HT1080 (cell line): ENCODE measurements around the gene ZNF835. TPM values are rescaled to one million over a fixed set of nuclear protein-coding genes. Genes with fewer than 3 reads are reported as not detected.
"Not testable (repeated sequence)": the region's sequence is repeated elsewhere in the genome, so short reads cannot be mapped to it uniquely, and the experiment has no call there.

Experiments used
- DNase-seq: peaks from one replicate; pipeline ENCODE4 v3.0.0-alpha.2; 2015; ENCODE audit warnings: low read depth
- polyA plus RNA-seq, 2 experiments: library from polyadenylated mRNA; depleted of rRNA; stranded (reverse); fragments of >200 nt; gene quantifications; 2 replicates each; pipeline ENCODE4 v1.2.3, GENCODE V29; 2015
- total RNA-seq: library from RNA; depleted of rRNA; stranded (reverse); fragments of >200 nt; shearing (Covaris generic); gene quantifications from 2 replicates; pipeline ENCODE4 v1.2.3, GENCODE V29; 2014; rRNA removed

The ZNF835 gene
- 0.05 and 0.30 TPM in 2 replicates for total RNA-seq
- polyA plus RNA-seq (2015; cell fraction: cytosol; rRNA removed): not detected in 2 replicates
- not detected in 2 replicates for polyA plus RNA-seq (2015; cell fraction: nucleus; rRNA removed)

DNA sequence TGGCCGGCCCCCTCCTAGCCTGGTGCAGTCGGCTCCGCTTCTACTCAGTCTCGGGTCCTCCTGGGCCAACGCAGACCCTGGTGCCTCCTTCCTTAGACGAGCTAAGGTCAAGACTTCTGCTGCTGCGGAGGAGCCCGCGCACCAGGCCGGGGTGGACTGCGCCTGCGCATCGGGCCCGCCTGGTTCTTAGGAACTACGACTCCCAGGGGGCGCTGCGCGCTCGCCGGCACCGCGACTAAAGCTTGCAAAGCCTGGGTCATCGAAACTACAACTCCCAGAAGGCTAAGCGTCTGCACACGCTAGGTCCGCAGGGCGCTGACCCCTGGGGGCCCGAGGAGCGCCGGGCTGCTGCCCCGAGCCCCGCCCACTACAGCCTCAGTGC is at the start of gene ZNF835:
Gene ZNF835 (minus strand): TSS at position 145 of the 382 bp plus-strand sequence. CDS start 6,559 bp downstream, outside the sequence.
- peak; percentile 31 for DNase-seq

DNA sequence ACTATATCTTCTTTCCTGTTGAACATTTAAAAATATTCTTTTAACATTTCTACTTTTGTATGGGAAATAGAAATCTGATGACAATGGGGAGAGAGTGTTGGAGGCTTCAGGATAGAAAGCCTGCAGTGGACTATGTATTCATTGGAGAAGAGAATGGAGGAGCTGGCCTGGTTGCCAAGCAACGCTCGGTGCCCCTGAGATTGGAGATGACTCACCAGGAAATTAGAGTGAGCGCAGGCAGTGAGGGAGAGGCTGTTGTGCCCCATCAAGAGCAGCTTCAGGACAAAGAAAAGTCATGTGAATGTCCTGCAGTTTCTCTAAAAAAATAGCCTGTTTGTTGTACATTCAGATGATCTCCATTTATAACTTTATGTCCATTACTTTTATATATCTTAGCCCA is 48.7 kb upstream of the ZNF835 start:
- peak; percentile 5 for DNase-seq

GRCh38 chr19:56718231-56718630 is 46.7 kb upstream of the ZNF835 start:
- DNase-seq: no peak

GRCh38 chr19:56712611-56713276 is 41.2 kb upstream of the ZNF835 start:
- no peak for DNase-seq

- no peak for DNase-seq
Measured at GRCh38 chr19:56710437-56710836, 38.9 kb upstream of the ZNF835 start.

GRCh38 chr19:56707821-56708220 is 36.3 kb upstream of the ZNF835 start:
- DNase-seq: no peak

DNA sequence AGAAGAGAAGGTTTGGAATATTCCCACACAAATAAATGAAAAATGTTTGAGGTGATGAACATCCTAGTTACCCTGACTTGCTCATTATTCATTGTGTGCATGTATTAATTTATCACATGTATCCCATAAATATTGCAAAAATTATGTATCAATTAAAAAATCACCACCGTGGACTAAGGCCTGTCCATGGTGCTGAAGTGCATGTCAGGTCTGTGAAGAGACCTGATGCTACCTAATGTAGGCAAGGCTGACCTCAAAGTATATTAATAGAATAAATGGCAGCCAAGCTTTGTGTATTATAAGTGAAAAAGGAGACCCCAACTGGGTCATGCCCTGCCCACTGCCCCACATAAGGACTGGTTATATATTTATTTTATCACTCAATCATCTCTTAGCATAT is 34.4 kb upstream of the ZNF835 start:
- no peak for DNase-seq

GRCh38 chr19:56701895-56702294 is 30.3 kb upstream of the ZNF835 start:
- DNase-seq: no peak

GRCh38 chr19:56699552-56699951 is 28.0 kb upstream of the ZNF835 start:
- no peak for DNase-seq

DNA sequence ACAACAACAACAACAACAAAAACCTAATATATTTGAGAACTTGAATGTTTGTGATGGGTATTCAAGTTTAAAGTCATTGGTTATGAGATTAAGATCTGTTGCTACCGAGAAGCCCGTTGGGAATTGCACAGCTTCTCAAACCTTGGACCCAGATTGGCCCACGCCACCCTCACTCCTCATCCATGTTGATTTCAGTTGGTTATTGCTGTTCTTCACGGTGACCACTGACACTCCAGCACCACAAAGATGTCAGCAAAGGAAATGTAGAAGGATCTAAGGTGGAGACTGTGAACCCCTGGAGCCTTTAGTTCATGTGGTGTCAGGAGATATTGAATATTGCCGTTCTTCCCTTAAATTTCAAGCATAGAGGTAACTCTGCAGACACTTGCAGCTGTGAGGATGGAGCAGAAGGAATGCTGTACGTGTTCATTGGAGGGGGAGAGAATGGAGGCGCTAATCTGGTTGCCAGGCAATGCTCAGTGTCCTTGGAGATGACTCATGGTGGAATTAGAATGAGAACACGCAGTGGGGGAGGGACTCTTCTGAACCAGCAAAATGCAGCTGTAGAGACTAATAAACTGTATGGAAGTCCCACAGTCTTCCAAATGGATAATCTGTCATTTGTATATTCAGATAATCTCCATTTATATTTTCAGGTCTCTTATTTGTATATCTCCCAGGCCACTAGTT is 20.8 kb upstream of the ZNF835 start:
- DNase-seq: no peak

DNA sequence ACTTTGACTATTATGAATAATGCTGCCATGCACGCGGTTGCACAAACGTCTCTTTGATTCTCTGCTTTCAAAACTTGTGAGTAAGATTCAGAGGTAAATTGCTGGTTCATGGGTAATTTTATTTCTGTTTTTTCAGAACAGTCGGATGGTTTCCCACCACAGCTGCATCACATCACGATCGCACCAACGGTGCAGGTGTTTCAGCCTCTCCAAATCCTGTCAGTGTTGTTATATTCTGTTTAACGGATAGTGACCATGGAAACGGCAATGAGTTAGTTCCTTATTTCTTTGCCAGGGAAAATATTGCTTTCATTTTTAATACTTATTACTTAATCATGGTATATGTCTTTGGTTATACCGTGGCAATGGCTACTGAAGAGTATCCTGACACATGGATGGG is 19.1 kb upstream of the ZNF835 start:
- no peak for DNase-seq

DNA sequence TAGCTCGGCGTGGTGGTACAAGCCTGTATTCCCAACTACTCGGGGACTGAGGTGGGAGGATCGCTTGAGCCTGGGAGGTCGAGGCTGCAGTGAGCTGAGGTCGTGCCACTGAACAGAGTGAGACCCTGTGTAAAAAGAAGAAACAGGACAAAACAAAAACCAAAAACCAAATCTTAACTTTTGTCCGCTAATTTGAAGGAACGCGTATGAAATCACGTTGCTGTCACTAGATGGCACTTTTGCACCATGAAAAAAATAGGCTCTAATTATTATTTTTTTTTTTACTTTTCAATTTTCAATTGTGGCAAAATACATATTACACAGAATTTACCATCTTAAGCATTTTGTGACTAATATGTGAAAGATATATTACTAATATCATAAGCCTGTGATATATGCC is 17.6 kb upstream of the ZNF835 start:
- DNase-seq: no peak

GRCh38 chr19:56687031-56687430 is 15.5 kb upstream of the ZNF835 start:
- DNase-seq: peak; percentile 2

- DNase-seq: no peak
Measured at GRCh38 chr19:56683116-56683515, 11.6 kb upstream of the ZNF835 start.

- DNase-seq: no peak
Measured at GRCh38 chr19:56681702-56682101, 10.1 kb upstream of the ZNF835 start.

- no peak for DNase-seq
Measured at GRCh38 chr19:56678205-56678604, 6.6 kb upstream of the ZNF835 start.

DNA sequence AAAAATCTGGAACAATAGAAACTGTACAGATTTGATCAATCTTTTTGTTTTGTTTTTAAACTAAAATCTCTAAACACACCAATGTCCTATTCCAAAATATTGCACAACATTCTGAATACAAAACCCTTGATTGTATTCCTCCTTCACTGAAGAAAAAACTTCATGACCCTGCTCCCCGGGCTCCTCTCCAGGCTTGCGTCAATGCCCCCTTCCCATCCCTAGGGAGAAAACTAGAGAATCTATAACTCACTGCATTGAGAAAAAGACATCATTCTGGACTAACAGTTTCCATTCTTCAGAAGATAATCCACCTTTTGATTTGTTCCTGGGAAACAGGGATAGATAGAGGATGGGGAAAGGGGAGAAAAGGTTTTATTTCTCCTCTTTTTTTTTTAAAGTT is 1.1 kb upstream of the ZNF835 start:
- not testable (repeated sequence) for DNase-seq

DNA sequence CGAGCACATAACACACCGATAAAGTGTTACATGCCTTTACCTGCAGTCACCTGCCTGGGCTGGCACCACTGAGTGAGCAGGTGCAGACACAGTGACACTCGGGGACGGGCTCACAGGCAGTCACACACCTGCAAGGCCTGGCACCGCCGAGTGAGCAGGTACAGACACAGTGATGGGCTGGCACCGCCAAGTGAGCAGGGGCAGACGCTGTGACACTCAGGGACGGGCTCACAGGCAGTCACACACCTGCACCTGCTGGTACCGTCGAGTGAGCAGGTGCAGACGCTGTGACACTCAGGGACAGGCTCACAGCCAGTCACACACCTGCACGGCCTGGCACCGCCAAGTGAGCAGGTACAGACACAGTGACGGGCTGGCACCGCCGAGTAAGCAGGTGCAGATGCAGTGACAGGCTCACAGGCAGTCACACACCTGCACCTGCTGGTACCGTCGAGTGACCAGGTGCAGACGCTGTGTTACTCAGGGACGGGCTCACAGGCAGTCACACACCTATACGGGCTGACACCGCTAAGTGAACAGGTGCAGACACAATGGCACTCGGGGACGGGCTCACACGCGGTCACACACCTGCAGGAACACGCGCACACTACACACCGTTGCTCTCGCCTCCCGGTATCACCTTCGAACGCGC is 470 bp downstream of the ZNF835 start:
- no peak for DNase-seq

DNA sequence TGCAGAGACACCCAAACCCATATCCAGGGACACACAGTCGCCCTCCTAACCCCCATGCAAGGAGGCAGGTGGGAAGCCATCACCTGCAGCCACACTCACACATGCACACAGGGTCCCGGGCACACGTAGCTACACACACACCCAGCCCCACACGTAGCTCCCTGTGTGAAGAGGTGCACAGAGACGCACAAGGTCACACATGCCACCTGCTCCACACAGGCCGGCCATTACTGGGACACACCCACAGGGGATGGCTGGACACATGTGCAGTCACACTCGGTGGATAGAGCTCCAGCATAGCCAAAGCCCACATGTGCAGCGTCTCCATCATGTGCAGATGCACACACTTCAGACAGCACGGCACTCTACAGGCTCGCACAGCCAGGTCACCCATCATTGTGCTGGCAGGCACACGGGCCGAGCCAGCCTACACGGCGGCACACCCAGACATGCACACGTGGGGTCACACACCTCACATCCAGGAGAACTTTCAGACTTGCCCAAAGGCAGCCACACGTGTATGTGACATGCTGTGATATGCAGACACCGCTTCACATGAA is 1.1 kb downstream of the ZNF835 start:
- no peak for DNase-seq

DNA sequence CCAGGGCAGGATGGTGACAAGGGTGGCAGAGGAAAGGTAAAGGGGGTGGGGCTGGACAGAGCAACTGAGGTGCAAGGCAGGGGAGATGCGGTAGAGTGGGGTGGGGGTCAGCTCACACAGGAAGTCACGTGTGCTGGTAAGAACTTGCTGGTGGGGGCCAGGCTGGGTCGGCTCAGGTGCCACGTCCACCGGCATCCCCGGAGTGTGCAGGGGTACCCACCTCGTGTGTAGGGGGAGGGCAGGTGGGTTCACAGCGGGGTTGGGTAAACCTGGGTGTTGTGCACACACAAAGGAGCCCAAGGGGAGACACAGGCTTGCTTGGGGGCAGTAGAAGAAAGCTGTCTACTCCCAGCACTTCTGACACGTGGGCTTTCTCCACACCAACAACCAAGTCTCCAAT is 2.9 kb downstream of the ZNF835 start:
- DNase-seq: no peak

DNA sequence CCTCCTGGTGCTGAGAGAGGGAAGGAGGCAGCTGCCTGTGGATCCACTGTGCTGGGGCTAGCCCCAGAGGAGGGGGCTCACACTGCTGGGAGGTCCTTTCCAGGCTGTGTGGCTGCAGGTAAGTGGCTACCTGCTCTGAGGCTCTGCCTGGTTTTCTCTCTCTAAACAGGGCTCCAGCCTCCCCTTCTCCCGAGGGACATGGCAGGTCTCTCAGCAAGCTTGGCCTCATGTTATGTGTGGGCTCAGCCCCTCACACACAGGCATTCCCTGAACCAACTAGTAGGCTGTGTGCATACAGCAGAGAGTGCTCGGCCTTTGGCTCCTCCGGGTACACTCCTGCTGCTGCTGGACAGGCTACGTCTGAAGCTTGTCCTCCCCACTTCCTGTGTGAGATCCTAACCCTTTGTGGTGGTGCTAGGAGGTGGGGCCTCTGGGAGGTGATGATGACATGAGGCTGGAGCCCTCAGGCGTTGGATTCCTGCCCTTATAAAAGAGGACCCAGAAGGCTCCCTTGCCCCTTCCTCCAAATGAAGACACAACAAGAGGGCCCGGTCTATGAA is 4.2 kb downstream of the ZNF835 start:
- no peak for DNase-seq

DNA sequence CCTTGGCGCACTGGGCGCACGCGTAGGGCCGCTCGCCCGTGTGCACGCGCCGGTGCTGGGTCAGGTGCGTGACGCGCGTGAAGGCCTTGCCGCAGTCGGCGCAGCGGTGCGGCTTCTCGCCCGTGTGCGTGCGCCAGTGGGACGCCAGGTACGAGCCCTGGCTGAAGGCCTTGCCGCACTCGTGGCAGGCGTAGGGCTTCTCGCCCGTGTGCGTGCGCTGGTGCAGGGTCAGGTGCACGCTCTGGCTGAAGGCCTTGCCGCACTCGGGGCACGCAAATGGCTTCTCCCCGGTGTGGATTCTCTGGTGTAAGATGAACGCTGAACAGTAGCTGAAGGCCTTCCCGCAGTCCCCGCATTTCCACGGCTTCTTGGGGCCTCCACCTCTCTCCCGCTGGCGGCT is 7.0 kb downstream of the ZNF835 start:
- no peak for DNase-seq
